GM18502 (cell line): ENCODE measurements around the gene B3GAT2.
"Not testable (repeated sequence)": the region's sequence is repeated elsewhere in the genome, so short reads cannot be mapped to it uniquely, and the experiment has no call there.

ENCODE experiments used
- ATAC-seq: cut with Tn5 transposase; IDR thresholded peaks from one replicate; pipeline ENCODE4 v1.9.1; 2021; ENCODE audit warnings: mild to moderate bottlenecking; ENCODE audit not compliant: unreplicated experiment, poor library complexity

Gene B3GAT2, protein sequence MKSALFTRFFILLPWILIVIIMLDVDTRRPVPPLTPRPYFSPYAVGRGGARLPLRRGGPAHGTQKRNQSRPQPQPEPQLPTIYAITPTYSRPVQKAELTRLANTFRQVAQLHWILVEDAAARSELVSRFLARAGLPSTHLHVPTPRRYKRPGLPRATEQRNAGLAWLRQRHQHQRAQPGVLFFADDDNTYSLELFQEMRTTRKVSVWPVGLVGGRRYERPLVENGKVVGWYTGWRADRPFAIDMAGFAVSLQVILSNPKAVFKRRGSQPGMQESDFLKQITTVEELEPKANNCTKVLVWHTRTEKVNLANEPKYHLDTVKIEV

DNA sequence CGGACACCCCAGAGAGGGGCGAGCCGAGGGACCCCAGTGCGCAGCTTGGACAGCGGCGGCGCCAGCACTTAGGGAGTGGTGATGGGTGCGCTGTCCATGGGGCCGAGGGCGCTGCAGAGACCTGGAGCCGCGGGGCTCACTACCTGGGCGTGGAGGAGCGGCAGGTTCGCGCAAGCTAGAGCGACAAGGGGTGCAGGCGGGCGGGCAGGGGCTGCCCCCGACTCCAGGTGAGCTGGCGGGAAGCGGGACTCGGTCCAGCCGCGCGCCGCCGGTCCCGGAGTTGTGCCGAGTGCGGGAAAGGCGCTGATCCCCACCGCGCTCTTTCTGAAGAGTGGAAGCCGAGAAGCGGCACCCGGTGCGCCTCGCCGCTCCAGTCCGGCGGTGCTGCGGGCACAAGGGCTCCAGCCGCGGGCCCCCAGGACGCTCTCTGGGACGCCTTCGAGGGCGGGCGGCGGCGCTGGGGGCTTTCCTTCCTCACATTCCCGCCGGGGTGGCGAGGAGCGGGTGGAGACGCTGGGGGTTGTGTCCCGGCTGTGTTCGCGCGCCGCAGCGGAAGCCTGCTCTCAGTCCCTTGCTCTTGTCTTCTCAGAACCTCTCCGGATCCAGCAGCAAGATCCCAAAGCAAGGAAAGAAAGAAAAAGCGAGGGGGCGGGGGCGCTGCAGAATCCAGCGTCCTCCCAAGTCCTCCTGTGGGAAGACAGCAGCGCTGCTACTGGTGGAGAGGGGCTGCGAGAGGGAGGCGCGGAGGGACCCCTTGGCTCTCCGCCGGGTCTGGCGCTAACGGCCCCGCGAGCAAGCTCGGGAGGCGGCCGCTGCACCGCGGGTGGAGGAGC, at the start of gene B3GAT2:
B3GAT2 (minus strand) TSS at position 610 of the 833 bp plus-strand sequence. CDS start 631 bp downstream, outside the sequence.
- peak; percentile 17 for ATAC-seq

DNA sequence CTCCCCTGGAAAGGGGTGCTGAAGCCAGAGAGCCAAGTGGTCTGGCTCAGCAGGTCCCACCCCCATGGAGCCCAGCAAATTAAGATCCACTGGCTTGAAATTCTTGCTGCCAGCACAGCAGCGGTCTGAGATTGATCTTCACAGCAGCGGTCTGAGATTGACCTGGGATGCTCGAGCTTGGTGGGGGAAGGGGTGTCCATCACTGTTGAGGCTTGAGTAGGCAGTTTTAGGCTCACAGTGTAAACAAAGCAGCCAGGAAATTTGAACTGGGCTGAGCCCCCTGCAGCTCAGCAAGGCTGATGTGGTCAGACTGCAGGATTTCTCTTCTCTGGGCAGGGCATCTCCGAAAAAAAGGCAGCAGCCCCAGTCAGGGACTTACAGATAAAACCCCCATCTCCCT, 41.3 kb upstream of the B3GAT2 start:
- no peak for ATAC-seq

DNA sequence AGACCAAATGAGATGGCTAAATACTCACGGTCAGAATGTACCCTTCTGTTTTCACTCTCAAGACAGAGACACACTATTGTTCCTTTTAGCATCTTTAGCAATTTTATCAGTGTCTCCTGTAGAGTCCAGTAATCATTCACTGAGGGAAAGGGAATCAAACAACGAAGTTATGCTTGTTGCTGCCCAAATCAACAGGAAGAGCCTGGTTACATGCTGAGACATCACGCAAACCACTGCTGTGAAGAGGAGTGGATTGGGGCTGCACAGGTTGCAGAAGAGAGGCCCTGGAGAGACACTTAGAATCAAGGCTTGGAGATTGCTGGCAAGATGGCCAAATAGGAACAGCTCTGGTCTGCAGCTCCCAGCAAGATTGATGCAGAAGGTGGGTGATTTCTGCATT, 40.5 kb upstream of the B3GAT2 start:
- no peak for ATAC-seq

DNA sequence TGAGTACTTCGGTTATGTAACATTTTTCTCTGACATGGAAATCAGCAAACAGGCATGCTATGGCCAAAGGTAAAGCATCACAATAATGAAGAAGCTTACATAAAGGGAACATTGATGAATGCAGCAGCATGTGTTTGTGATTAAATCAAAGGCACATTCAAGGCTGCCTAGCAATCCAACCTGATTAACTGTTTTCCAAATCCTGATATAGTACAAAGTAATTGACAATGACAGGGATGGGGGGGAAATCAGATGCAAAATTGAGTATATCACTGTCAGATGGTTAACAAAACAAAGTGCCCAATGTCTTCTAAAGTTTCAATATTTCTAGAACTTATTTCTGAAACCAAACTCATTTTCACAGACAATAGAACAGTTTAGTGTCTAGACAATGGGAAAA, 39.2 kb upstream of the B3GAT2 start:
- ATAC-seq: no peak

DNA sequence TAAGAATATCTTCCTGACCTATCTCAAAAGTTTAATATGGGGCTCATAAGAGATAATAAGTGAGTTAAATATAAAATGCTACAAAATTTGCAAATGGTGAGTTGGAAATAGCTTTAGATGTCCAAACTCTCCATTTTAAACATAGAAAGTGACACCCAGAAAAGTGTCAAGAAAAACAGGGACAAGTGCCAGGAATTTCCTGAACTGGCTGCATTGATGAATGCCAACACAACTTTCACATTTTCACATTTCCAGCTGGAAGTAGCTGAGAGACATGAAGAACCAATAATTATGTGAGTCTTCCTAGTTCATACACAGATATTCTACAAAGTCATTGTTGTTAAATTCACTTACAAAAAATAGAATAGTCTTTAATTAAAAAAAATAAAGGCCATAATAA, 38.6 kb upstream of the B3GAT2 start:
- ATAC-seq: no peak

DNA sequence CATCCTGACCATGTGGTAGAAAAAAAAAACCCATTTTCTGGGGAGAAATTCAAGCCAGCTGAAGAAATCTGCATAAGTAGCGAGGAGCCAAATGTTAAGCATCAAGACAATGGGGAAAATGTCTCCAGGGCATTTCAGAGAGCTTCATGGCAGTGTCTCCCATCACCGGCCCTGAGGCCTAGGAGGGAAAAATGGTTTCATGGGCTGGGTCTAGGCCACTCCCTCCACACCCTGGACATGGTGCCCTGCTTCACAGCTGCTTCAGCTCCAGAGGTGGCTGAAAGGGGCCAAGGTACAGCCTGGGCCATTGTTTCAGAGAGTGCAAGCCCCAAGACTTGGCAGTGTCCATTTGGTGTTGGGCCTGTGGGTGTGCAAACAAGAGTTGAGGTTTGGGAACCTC, 34.4 kb upstream of the B3GAT2 start:
- no peak for ATAC-seq

DNA sequence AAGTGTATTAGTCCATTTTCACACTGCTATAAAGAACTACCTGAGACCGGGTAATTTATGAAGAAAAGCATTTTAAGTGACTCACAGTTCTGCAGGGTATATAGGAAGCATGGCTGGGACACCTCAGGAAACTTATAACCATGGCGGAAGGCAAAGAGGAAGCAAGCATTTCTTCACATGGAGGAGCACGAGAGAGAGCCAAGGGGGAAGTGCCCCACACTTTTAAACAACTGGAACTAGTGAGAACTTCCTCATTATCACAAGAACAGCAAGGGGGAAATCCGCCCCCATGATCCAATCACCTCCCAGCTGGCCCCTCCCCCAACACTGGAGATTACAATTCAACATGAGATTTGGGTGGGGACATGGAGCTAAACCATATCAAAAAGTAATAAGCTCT, 28.3 kb upstream of the B3GAT2 start:
- ATAC-seq: no peak

DNA sequence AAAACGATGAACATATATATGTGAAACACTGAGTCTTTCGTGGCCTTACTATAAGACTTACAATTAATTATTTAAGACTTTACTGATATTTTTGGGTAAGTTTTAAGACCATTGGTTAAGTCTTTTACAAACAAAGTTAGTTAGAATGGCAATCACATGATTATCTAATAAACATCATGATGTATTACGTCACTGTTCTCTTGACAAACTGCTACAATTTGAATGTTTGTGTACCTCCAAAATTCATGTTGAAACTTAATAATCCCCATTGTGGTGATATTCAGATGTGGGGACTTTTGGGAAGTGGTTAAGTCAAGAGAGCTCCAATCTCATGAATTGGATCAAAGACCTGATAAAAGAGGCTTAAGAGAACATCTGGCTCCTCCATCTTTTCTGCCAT, 25.9 kb upstream of the B3GAT2 start:
- no peak for ATAC-seq

DNA sequence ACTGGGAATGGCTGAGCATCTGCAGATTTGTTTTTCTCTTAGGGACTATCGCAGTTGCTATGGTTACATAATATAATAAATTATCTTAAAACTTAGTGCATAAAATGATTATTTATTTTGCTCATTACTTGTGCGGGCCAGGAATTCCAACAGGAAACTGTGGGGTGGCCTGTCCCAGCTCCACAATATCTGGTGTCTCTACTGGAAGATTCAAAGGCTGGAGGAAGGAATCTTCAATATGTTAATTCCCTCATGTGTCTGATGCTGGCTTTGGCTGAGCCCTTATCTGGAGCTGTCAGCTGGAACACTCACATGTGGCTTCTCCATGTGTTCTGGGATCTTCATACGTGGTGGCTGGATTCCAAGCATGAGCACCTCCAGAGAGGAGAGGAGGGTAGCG, 23.9 kb upstream of the B3GAT2 start:
- no peak for ATAC-seq

DNA sequence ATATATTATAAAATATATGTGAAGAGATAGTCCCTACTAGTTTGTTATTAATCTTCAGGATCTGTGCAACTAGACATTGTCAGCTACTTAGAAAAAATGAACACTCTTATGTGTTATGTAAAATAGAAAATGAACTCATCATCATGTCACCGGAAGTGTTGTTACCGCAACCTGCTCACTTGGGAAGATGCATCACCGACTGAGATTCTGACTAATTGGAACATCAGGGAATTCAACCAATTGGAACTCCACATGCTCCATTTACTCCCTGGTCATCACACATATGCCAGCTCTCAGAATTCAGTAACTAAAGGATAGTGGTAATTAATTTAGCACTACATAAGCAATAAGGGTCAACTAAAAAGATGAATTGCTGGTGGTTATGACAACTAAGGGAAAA, 16.7 kb upstream of the B3GAT2 start:
- ATAC-seq: no peak

DNA sequence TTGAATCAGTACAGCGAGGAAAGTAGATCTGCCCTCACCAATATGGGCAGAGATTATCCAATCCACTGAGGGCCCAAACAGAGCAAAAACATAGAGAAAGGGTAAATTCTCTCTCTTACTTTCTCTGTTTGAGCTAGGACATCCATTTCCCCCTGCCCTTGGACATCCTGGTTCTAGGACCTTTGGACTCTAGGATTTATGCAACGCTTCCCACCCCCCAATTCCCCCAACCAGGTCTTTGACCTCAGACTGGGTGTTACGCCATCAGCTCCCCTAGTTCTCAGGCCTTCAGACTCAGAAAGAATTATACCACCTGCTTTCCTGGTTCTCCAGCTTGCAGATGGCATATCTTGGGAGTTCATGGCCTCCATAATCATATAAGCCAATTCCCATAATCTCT, 10.2 kb upstream of the B3GAT2 start:
- no peak for ATAC-seq

DNA sequence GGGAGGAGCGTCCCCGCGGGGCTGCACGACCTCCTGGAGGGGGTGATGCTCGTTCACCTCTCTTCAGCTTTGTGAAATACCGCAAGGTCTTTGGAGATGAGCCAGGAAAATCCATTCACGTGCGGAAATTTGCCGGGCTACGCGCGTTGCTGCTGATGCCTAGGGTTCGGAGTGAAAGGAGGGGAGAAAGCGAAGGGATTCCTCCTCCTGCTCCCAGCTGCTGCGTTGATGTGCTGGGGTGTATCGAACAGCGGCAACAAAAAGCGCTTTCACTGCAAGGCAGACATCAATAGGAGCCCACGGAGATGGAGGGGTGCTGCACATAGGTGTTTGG, 391 bp upstream of the B3GAT2 start:
- ATAC-seq: no peak

DNA sequence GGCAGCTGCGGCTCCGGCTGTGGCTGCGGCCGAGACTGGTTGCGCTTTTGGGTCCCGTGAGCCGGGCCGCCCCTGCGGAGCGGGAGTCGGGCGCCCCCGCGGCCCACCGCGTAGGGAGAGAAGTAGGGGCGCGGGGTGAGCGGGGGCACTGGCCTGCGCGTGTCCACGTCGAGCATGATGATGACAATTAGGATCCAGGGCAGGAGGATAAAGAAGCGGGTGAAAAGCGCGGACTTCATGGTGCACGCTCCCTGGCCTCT, 739 bp downstream of the B3GAT2 start:
- ATAC-seq: no peak

DNA sequence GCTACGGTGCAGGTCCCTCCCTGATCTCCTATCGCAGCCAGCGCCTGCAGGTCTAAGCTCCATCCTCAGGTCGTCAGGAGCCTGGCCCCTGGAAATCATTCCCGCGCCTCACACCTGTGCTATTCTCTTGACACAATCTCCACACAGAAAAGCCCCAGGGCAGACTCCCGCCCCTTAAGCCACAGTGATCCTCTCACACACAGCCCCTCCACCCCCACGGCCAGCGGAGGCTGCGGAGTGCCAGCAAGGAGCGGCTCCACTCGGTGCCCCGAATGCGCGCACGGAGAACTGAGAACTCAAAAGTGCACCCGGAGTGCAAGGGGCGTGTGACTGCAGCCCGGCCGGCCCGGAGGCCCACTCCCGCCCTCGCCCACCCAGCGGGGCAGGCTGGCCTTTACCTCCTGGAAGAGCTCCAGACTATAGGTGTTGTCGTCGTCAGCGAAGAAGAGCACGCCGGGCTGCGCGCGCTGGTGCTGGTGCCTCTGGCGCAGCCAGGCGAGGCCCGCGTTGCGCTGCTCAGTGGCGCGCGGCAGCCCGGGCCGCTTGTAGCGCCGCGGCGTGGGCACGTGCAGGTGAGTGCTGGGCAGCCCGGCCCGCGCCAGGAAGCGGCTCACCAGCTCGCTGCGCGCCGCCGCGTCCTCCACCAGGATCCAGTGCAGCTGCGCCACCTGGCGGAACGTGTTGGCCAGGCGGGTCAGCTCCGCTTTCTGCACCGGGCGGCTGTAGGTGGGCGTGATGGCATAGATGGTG, 1.2 kb downstream of the B3GAT2 start:
- peak; percentile 96 for ATAC-seq

DNA sequence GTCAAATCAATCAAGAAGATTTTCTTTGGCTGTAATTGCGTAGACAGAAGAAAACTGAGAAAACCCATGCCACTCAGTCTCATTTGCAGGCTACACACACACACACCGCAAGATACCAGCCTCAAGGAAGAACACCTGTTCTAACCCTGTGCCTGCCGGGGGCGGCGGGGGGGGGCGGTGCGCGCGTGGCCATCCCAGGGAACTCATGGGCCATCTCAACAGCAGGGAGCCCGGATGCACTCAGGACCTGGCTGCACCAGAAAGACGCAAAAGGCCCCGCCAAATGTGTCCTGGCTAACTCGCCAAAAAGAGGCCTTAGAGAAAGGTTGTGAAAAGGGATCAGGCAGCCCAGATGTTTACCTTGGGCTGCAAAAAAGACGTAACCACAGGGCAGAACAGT, 2.1 kb downstream of the B3GAT2 start:
- no peak for ATAC-seq

DNA sequence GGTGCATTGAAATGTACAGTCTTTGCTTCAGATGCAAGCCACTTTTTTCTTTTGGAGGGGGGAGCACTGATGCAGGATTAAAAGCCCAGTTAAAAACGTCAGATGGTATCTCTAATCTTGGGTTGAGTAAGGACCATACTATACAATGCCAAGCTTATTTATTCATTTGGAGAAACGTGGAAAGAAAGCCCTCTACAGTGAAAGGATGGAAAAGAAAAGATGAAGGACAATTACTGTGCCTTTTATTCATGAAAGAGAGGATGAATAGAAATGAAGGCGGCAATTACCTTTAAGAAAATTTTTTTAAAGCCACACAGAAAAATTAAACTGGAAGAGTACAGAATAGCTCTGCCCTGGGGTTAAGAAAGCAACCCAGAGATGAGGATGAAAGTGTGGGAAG, 2.7 kb downstream of the B3GAT2 start:
- no peak for ATAC-seq

DNA sequence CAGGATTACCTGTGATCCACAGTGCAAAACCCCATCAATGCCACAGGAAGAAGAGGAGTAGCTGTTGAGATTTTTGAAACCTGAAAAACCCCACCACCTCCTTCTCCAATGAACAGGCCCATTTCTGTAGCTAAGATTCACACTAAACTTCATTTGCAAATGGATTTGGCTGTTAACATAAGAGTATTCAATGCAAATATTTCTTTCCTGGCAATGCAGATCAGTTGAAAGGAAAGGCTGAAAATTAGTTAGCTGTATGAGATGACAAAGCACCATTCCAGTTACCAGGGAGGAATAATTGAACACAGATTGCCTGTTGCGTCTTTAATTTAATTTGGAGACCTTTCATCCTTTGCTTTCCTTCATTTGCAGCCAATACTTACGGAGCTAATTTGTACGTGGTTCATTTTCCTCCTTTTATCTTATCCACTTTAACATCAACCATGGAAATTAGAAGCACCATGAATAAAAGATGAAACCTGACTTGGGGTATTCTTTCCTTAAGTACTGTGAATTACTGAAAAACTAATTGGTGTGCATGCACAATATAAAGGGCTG, 4.2 kb downstream of the B3GAT2 start:
- no peak for ATAC-seq

DNA sequence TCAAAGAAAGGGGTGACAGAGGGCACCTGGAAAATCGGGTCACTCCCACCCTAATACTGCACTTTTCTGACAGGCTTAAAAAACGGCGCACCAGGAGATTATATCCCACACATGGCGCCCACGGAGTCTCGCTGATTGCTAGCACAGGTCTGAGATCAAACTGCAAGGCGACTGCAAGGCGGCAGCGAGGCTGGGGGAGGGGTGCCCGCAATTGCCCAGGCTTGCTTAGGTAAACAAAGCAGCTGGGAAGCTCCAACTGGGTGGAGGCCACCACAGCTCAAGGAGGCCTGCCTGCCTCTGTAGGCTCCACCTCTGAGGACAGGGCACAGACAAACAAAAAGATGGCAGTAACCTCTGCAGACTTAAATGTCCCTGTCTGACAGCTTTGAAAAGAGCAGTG, 12.5 kb downstream of the B3GAT2 start:
- ATAC-seq: not testable (repeated sequence)

DNA sequence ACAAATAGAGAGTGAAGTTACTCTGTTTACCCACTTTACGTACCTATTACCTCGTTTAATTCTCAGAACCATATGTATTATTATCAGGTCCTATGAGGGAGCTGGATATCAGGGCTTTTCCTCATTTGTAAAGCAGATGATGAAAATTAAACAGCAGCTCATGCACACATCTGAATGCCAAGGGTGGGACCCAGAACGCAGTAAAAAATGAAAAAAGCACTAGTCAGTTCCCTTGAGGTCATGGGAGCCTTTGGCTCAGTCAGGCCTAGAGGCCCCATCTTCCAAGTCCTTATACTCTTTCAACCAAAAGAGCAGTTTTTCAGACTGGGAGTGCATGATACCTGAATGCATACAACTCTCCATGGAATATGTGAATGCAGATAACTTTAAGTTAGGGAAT, 23.0 kb downstream of the B3GAT2 start:
- ATAC-seq: no peak

DNA sequence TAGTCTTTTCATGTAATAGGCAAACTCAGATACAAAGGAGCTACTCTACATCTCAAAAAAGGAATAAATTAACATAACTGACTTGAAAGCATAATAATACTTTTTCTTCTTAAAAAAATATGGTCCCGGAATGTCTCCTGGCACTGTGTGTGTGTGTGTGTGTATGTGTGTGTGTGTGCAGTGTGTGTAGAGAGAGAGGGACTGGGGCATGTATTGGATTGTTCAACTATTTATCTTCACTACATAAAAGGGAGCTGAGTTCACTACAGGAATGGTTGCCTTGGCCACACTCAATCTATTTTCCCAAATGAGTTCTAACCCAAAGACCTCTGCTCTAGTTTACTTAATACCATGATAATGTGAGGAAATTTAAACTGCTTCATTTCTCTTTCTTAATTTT, 51.1 kb downstream of the B3GAT2 start:
- ATAC-seq: no peak
